H1 (cell line): ENCODE data around the gene TTBK1. TPM values are rescaled to one million over a fixed set of nuclear protein-coding genes. Genes with fewer than 3 reads are reported as not detected.

Experiments used
- CTCF ChIA-PET: fragments of 300-600 bp; sonication (Branson Sonifier 250); formaldehyde crosslinking; loops from one replicate; lab custom pipeline; 2021; ENCODE audit not compliant: partially characterized antibody; lab: Charles Lee
- POLR2A ChIA-PET: fragments of 300-600 bp; sonication (Branson Sonifier 250); formaldehyde crosslinking; loops from one replicate; lab custom pipeline; 2021; ENCODE audit warnings: inconsistent platforms; ENCODE audit not compliant: partially characterized antibody; lab: Charles Lee
- DNase-seq, 2 experiments: peaks; one replicate each; pipeline versions ENCODE4 v3.0.0 to v3.0.0-alpha.2; 2010 to 2022; ENCODE audit warnings: low spot score in 2 of 2, low read depth in 1 of 2, mixed read lengths in 1 of 2
- FAIRE-seq: peaks from 2 replicates; lab custom pipeline; 2011; peaks lifted over from hg19 to GRCh38; lab: Jason Lieb, UNC
- H2AFZ ChIP-seq: 2 replicates; pipeline ENCODE4 v1.8.1; 2012; ENCODE audit warnings: low read length, inconsistent platforms
- H2AK5ac ChIP-seq: 2 replicates; pipeline ENCODE4 v1.6.1; 2013; ENCODE audit warnings: low read depth, low read length
- H2BK120ac ChIP-seq: replicated peaks from 2 replicates; pipeline ENCODE3; 2013; ENCODE audit warnings: low read depth, low read length, inconsistent platforms
- H2BK12ac ChIP-seq: 2 replicates; pipeline ENCODE4 v1.6.1; 2013; ENCODE audit warnings: low read depth, low read length
- H2BK15ac ChIP-seq: 2 replicates; pipeline ENCODE4 v1.6.1; 2013; ENCODE audit warnings: low read length
- H2BK20ac ChIP-seq: 2 replicates; pipeline ENCODE4 v1.6.1; 2013; ENCODE audit warnings: low read length
- H2BK5ac ChIP-seq: 2 replicates; pipeline ENCODE4 v1.6.1; 2013; ENCODE audit warnings: low read depth, low read length
- H3K14ac ChIP-seq: 2 replicates; pipeline ENCODE4 v1.6.1; 2013; ENCODE audit warnings: inconsistent platforms; ENCODE audit not compliant: insufficient read length
- H3K18ac ChIP-seq: 2 replicates; pipeline ENCODE4 v1.6.1; 2013; ENCODE audit warnings: low read length; ENCODE audit errors: extremely low read depth
- H3K23ac ChIP-seq: 2 replicates; pipeline ENCODE4 v1.6.1; 2013; ENCODE audit warnings: inconsistent platforms; ENCODE audit not compliant: insufficient read length
- H3K23me2 ChIP-seq: 2 replicates; pipeline ENCODE4 v1.6.1; 2013; ENCODE audit warnings: low read depth, low read length
- H3K27ac ChIP-seq: 2 replicates; pipeline ENCODE4 v1.6.1; 2011; ENCODE audit warnings: low read depth, low read length, inconsistent platforms
- H3K27me3 ChIP-seq, 4 experiments: replicated peaks in 1 of 4; 1 replicate in 1 of 4; 2 replicates in 3 of 4; pipeline versions ENCODE4 v1.6.1 to v1.8.1; 2011 to 2013; ENCODE audit warnings: low read length in 3 of 4, mild to moderate bottlenecking in 3 of 4, inconsistent platforms in 2 of 4, mixed read lengths in 2 of 4, moderate library complexity in 1 of 4; ENCODE audit not compliant: control insufficient read depth in 3 of 4, insufficient read depth in 3 of 4; ENCODE audit errors: extremely low read depth in 1 of 4
- H3K36me3 ChIP-seq, 4 experiments: 2 replicates each; pipeline versions ENCODE4 v1.6.1 to v1.8.1; 2011 to 2013; ENCODE audit warnings: mild to moderate bottlenecking in 4 of 4, low read length in 3 of 4, moderate library complexity in 2 of 4, control low read depth in 1 of 4, inconsistent platforms in 1 of 4; ENCODE audit not compliant: insufficient read depth in 4 of 4, control insufficient read depth in 2 of 4
- H3K4ac ChIP-seq: replicated peaks from 2 replicates; pipeline ENCODE3; 2013; ENCODE audit warnings: low read length, low read depth, mixed read lengths, inconsistent platforms; ENCODE audit not compliant: insufficient read length
- H3K4me1 ChIP-seq, 4 experiments: replicated peaks in 1 of 4; 1 replicate in 1 of 4; 2 replicates in 3 of 4; pipeline versions ENCODE4 v1.6.1 to v1.8.1; 2011 to 2013; ENCODE audit warnings: low read length in 3 of 4, inconsistent platforms in 2 of 4, mixed read lengths in 1 of 4; ENCODE audit not compliant: insufficient read depth in 4 of 4, control insufficient read depth in 3 of 4
- H3K4me2 ChIP-seq, 2 experiments: 2 replicates each; pipeline versions ENCODE4 v1.6.1 to v1.8.1; 2011 to 2013; ENCODE audit warnings: low read depth in 2 of 2, low read length in 2 of 2, control low read depth in 1 of 2, inconsistent platforms in 1 of 2, mild to moderate bottlenecking in 1 of 2; ENCODE audit not compliant: insufficient read depth in 1 of 2
- H3K4me3 ChIP-seq, 4 experiments: fragments of 200-600, 300-600 bp in 1 of 4; sonication (generic), shearing (Covaris generic), sonication (Bioruptor Twin) in 1 of 4; 2 replicates each; pipeline versions ENCODE4 v1.5.1 to v1.8.1; 2011 to 2016; ENCODE audit warnings: low read length in 4 of 4, low read depth in 3 of 4, control low read depth in 2 of 4, inconsistent platforms in 2 of 4, mild to moderate bottlenecking in 2 of 4, mixed read lengths in 1 of 4, moderate library complexity in 1 of 4; ENCODE audit not compliant: insufficient read depth in 2 of 4; ENCODE audit errors: extremely low read depth in 1 of 4
- H3K56ac ChIP-seq: replicated peaks from 2 replicates; pipeline ENCODE3; 2013; ENCODE audit warnings: low read depth, mild to moderate bottlenecking, mixed read lengths, low read length, inconsistent platforms; ENCODE audit not compliant: insufficient read length
- H3K79me1 ChIP-seq: 2 replicates; pipeline ENCODE4 v1.6.1; 2013; ENCODE audit warnings: low read depth, low read length, control low read depth
- H3K79me2 ChIP-seq, 2 experiments: 2 replicates each; pipeline versions ENCODE4 v1.6.1 to v1.8.1; 2012 to 2013; ENCODE audit warnings: low read length in 2 of 2, mild to moderate bottlenecking in 2 of 2, inconsistent platforms in 1 of 2; ENCODE audit not compliant: insufficient read depth in 2 of 2, control insufficient read depth in 1 of 2
- H3K9ac ChIP-seq, 4 experiments: replicated peaks in 1 of 4; 1 replicate in 1 of 4; 2 replicates in 3 of 4; pipeline versions ENCODE4 v1.6.1 to v1.8.1; 2011 to 2013; ENCODE audit warnings: low read depth in 3 of 4, low read length in 3 of 4, control low read depth in 2 of 4, mild to moderate bottlenecking in 2 of 4, moderate library complexity in 2 of 4, inconsistent platforms in 1 of 4; ENCODE audit errors: extremely low read depth in 1 of 4
- H3K9me3 ChIP-seq, 2 experiments: 2 replicates each; pipeline versions ENCODE4 v1.6.1 to v1.8.1; 2012 to 2013; ENCODE audit warnings: mild to moderate bottlenecking in 2 of 2, moderate library complexity in 2 of 2, control low read depth in 1 of 2, inconsistent platforms in 1 of 2, low read depth in 1 of 2, low read length in 1 of 2, mixed read lengths in 1 of 2; ENCODE audit not compliant: insufficient read depth in 2 of 2
- H4K20me1 ChIP-seq, 2 experiments: replicated peaks in 1 of 2; 2 replicates each; pipeline versions ENCODE3 to v1.8.1; 2011 to 2013; ENCODE audit warnings: inconsistent platforms in 2 of 2, low read length in 2 of 2, mild to moderate bottlenecking in 1 of 2; ENCODE audit not compliant: insufficient read depth in 2 of 2, control insufficient read depth in 1 of 2
- H4K5ac ChIP-seq: 2 replicates; pipeline ENCODE4 v1.6.1; 2013; ENCODE audit warnings: low read length, low read depth, mixed read lengths, inconsistent platforms; ENCODE audit not compliant: insufficient read length
- H4K8ac ChIP-seq: 2 replicates; pipeline ENCODE4 v1.8.0; 2013; ENCODE audit warnings: mild to moderate bottlenecking, moderate library complexity, low read length, inconsistent platforms; ENCODE audit not compliant: insufficient read depth; ENCODE audit errors: extremely low read depth
- H4K91ac ChIP-seq: replicated peaks from 2 replicates; pipeline ENCODE3; 2013; ENCODE audit warnings: low read length, mixed read lengths, inconsistent platforms; ENCODE audit not compliant: insufficient read length
- ATF2 ChIP-seq: IDR thresholded peaks from 2 replicates; pipeline ENCODE4 v1.6.1; 2012; ENCODE audit warnings: low read length, inconsistent platforms
- CBX5 ChIP-seq: fragments of 300-800, 300-1000 bp; sonication (generic); IDR thresholded peaks from 2 replicates; pipeline ENCODE4 v1.7.1; 2016; ENCODE audit warnings: antibody characterized with exemption, low read length, low read depth
- NANOG ChIP-seq: IDR thresholded peaks from 2 replicates; pipeline ENCODE4 v1.6.1; 2011; ENCODE audit warnings: low read length, low read depth, mild to moderate bottlenecking, inconsistent platforms; ENCODE audit not compliant: insufficient read depth, poor library complexity, severe bottlenecking
- RBBP5 ChIP-seq: IDR thresholded peaks from 2 replicates; pipeline ENCODE4 v1.7.1; 2012; ENCODE audit warnings: low read depth, mild to moderate bottlenecking, inconsistent platforms, low read length, moderate library complexity, borderline replicate concordance
- RNF2 ChIP-seq: fragments of 200-900, 300-1000 bp; sonication (generic); IDR thresholded peaks from 2 replicates; pipeline ENCODE4 v1.7.1; 2016; ENCODE audit warnings: borderline replicate concordance, low read depth, mild to moderate bottlenecking, antibody characterized with exemption, low read length; ENCODE audit not compliant: poor library complexity, severe bottlenecking; ENCODE audit errors: missing control alignments
- RXRA ChIP-seq: IDR thresholded peaks from 2 replicates; pipeline ENCODE4 v1.6.1; 2011; ENCODE audit warnings: low read depth, mild to moderate bottlenecking, low read length, moderate library complexity; ENCODE audit not compliant: insufficient read depth
- SAP30 ChIP-seq: fragments of 300-600 bp; sonication (generic); IDR thresholded peaks from 2 replicates; pipeline ENCODE4 v1.7.1; 2012; ENCODE audit warnings: low read length, moderate library complexity, mild to moderate bottlenecking, inconsistent platforms; ENCODE audit not compliant: insufficient read depth, insufficient replicate concordance
- SP2 ChIP-seq: IDR thresholded peaks from 2 replicates; pipeline ENCODE4 v1.6.1; 2012; ENCODE audit warnings: mild to moderate bottlenecking, low read length, inconsistent platforms
- TAF7 ChIP-seq: optimal IDR thresholded peaks from 2 replicates; pipeline ENCODE3; 2011; ENCODE audit warnings: low read depth, mild to moderate bottlenecking, inconsistent platforms, low read length, moderate library complexity, borderline replicate concordance
- YY1 ChIP-seq: IDR thresholded peaks from 2 replicates; pipeline ENCODE4 v1.6.1; 2011; ENCODE audit warnings: low read depth, mild to moderate bottlenecking, low read length
- ZNF274 ChIP-seq: IDR thresholded peaks from 2 replicates; pipeline ENCODE4 v1.7.0; 2012; ENCODE audit warnings: low read length, borderline replicate concordance; ENCODE audit errors: extremely low read depth
- WGBS, 2 experiments: shearing (Covaris generic) in 1 of 2; methylation state at CpG; one replicate each; pipeline versions ENCODE4 v1.1.6 to v1.1.7; 2013 to 2015; ENCODE audit warnings: low lambda C conversion rate in 2 of 2, mixed read lengths in 2 of 2, inconsistent platforms in 1 of 2, low coverage in 1 of 2, missing lambda C conversion rate in 1 of 2; ENCODE audit not compliant: insufficient replicate concordance in 2 of 2, insufficient coverage in 1 of 2, insufficient read length in 1 of 2; ENCODE audit errors: extremely low coverage in 1 of 2, missing lambda C conversion rate in 1 of 2; 5-methylcytosine and 5-hydroxymethylcytosine counted together
- polyA plus RNA-seq, 7 experiments: library from polyadenylated mRNA; depleted of rRNA in 3 of 7; stranded (reverse) in 5 of 7; unstranded in 2 of 7; fragments of >200 nt in 5 of 7; fragments of 200-250 nt in 2 of 7; gene quantifications; 1 replicate in 5 of 7; 2 replicates in 1 of 7; 4 replicates in 1 of 7; pipeline versions ENCODE4 v1.2.1 to v1.2.3, GENCODE V29; 2011 to 2013; ENCODE audit warnings: missing spikeins in 2 of 7, mixed read lengths in 2 of 7
- total RNA-seq: library from RNA; stranded (reverse); fragmentation: NEBNext Ultra II Directional; extraction: Animal tissue kit (Norgen Biotek cat#: 25700); gene quantifications from 2 replicates; pipeline ENCODE4 v1.2.1, GENCODE V29; 2021

Gene TTBK1
- total and polyA plus RNA-seq, 2 of the 8 experiments (the other 6 are each of a cell fraction or from before 2014, with no cell fraction given): 0.53 to 1.6 TPM

GRCh38 chr6:43311666-43312065 lies 68.4 kb downstream of the TTBK1 start:
- no peak overlapping the region for H2BK5ac ChIP-seq
- CTCF ChIA-PET: interaction anchor here (0.7 to 0.9 kb wide), 2 partner anchors 10 to 103 kb away, joined by 3 read pairs; no protein-coding TSS in a partner anchor
- TF ChIP-seq CBX5 (no peak), RBBP5 (no peak), ATF2 (no peak), TAF7 (no peak), RNF2 (no peak), NANOG (no peak), YY1 (no peak), SAP30 (no peak), RXRA (no peak), SP2 (no peak), ZNF274 (no peak)
- TF ChIP-seq, all 59 proteins: peak for 0
- Histone ChIP-seq H3K23me2 (peaks cover 8% of the 10 kb centered on the region), H2BK20ac (no peak overlapping the region), H2AK5ac (no peak overlapping the region), H3K9me3 (no peaks in the 10 kb centered on the region), H3K36me3 (no peaks in the 10 kb centered on the region), H2AFZ (no peak overlapping the region), H3K79me2 (no peaks in the 10 kb centered on the region), H3K9ac (no peak overlapping the region), H2BK12ac (no peak overlapping the region), H3K23ac (no peak overlapping the region), H3K27ac (no peak overlapping the region), H3K18ac (no peak overlapping the region), H3K79me1 (no peaks in the 10 kb centered on the region), H4K8ac (no peak overlapping the region), H2BK120ac (no peak overlapping the region), H4K91ac (no peak overlapping the region), H3K4me1 (peaks cover 7 to 15% (median 9%) of the 10 kb centered on the region in 4 experiments), H3K56ac (no peak overlapping the region), H3K27me3 (0 out of 7 replicates have a peak, but pooled peaks cover 0 to 2% (median 0%) of the 10 kb centered on the region in 4 experiments), H4K20me1 (no peaks in the 10 kb centered on the region), H3K4me2 (no peak overlapping the region), H3K14ac (no peak overlapping the region), H3K4me3 (no peak overlapping the region), H4K5ac (no peak overlapping the region), H2BK15ac (no peak overlapping the region), H3K4ac (no peak overlapping the region)
- POLR2A ChIA-PET: no interaction called here
- DNase-seq (no peak), FAIRE-seq (no peak)
- 95% methylated on average over 3 of the region's 3 CpGs; no CpG with 5 or more reads in 1 of the 2 experiments for WGBS, 2 experiments
